AG10803 (cell line): ENCODE results near the gene SPATA20.

ENCODE experiments used
- DNase-seq: peaks from one replicate; pipeline ENCODE4 v3.0.0; 2010; ENCODE audit warnings: low read depth
- H3K4me3 ChIP-seq: 2 replicates; pipeline ENCODE4 v1.5.1; 2011; ENCODE audit warnings: mild to moderate bottlenecking, low read length, control low read depth
- CTCF ChIP-seq: conservative IDR thresholded peaks from 2 replicates; pipeline ENCODE4 v1.5.1; 2011; ENCODE audit warnings: mild to moderate bottlenecking, low read length, control low read depth, inconsistent platforms

Gene SPATA20

DNA sequence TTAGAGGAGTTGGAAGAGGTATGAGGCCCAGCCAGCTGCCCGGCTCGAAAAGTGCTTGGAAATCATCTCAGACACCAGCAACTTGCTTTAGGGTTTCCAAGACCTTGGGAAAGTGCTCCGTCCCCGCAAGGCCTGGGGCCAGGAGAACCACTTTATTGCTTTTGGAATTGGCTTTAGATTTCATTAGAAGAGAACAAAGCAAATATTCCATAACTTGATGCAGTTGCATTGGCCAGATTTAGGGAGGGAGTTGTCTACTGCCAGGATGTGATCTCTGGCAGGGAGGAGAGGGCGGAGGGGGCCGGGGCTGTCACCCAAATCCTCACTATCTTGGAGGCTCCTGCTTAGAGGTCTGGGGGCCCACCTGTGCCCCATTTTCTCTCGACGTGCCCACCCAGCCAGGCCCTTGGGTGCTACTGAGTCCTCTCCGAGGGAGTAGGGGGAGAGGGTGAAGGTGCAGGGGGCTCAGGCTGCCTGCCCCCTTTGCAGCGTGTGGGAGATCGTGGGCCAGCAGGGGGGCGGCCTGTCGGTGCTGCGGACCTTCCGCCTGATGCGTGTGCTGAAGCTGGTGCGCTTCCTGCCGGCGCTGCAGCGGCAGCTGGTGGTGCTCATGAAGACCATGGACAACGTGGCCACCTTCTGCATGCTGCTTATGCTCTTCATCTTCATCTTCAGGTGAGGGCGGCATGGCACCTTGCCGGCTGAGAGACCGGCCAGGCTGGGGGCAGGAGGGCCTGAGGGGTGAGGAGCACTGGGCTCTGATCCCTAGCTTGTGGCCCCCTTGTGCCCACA is 44.2 kb downstream of the SPATA20 start:
- no peak overlapping the region for H3K4me3 ChIP-seq
- no peak for TF ChIP-seq CTCF
- DNase-seq, result no peak

DNA sequence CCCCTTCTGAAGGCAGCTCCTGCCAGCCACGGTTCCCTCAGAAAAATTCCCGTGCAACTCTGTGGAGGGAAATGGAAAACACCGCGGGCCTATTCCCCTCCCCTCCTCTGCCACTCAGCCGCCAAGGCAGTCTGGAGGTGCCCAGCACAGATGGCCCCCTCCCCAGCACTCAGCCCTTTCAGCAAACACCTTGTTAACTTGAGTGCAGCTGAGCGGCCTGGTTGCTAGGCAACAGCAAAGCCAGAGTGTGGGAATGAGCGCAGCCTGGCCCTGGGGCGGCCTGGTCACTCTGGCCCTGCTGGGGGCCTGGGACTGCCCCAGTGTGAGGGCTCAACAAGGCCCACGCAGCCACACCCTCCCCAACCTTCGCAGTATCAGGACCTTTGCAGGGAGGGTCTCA is 46.3 kb downstream of the SPATA20 start:
- TF ChIP-seq CTCF, result no peak
- DNase-seq, result no peak
- no peak overlapping the region for H3K4me3 ChIP-seq

- no peak for TF ChIP-seq CTCF
- no peak for DNase-seq
- H3K4me3 ChIP-seq, result no peak overlapping the region
These were observed 47.3 kb downstream of the SPATA20 start for GRCh38 chr17:50594128-50594823.

DNA sequence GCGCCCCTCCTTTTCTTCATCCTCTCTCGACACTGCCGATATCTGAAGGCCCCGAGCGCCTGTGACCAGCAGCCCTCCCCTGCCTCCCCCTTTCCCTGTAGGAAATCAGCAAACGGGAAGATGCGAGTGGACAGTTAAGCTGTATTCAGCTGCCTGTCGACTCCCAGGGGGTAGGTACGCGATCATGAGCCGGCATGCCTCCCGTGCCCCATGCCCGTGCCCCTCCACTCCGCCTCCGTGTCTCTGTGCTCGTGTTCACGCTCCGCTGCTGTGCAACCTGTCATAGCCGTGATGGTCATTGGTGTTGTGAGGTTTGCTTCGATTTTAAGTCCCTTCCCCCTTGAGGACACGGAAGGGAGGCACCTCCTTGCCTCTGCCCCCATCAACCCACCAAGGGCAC is 47.9 kb downstream of the SPATA20 start:
- DNase-seq, result no peak
- TF ChIP-seq CTCF, result no peak
- H3K4me3 ChIP-seq, result no peak overlapping the region

- no peak for DNase-seq
- TF ChIP-seq CTCF, result no peak
- H3K4me3 ChIP-seq, result no peak overlapping the region
These were observed 49.4 kb downstream of the SPATA20 start for GRCh38 chr17:50596191-50597037.

DNA sequence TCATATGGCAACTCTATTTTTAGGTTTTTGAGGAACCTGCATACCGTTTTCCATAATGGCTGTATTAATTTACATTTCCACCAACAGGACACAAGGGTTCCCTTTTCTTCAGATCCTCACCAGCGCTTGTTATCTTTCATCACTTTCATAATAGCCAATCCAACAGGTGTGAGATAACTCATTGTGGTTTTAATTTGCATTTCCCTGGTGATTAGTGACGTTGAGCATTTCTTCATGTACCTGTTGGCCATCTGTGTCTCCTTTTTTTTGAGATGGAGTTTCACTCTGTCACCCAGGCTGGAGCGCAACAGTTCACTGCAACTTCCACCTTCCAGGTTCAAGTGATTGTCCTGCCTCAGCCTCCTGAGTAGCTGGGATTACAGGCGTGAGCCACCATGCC is 51.5 kb downstream of the SPATA20 start:
- no peak for DNase-seq
- H3K4me3 ChIP-seq, result no peak overlapping the region
- TF ChIP-seq CTCF, result no peak
